Ascending aorta (tissue), 2 donors: ENCODE data around the gene ACOT11. TPM values are rescaled to one million over a fixed set of nuclear protein-coding genes. Genes with fewer than 3 reads are reported as not detected.
"Not testable (repeated sequence)": the region's sequence is repeated elsewhere in the genome, so short reads cannot be mapped to it uniquely, and the experiment has no call there.

ENCODE experiments used
- DNase-seq, 2 donors: peaks; one replicate each; pipeline ENCODE4 v3.0.0-alpha.2; 2019; ENCODE audit warnings: low spot score in 2 of 2
- H3K27ac ChIP-seq, 2 donors: fragments of 200-600 bp; sonication (generic); one replicate each; pipeline ENCODE4 v1.5.1; 2016 to 2017; ENCODE audit warnings: mild to moderate bottlenecking in 1 of 2
- H3K27me3 ChIP-seq: fragments of 200-600 bp; sonication (generic); one replicate; pipeline ENCODE4 v1.5.1; 2017
- H3K36me3 ChIP-seq, 2 donors: fragments of 200-600 bp; sonication (generic); one replicate each; pipeline ENCODE4 v1.5.1; 2016
- H3K4me1 ChIP-seq, 2 donors: fragments of 200-600 bp; sonication (generic); one replicate each; pipeline ENCODE4 v1.5.1; 2016 to 2017; ENCODE audit warnings: mild to moderate bottlenecking in 1 of 2
- H3K4me3 ChIP-seq, 2 donors: fragments of 200-600 bp; sonication (generic); one replicate each; pipeline ENCODE4 v1.5.1; 2016 to 2017; ENCODE audit warnings: mild to moderate bottlenecking in 1 of 2
- H3K9me3 ChIP-seq, 2 donors: fragments of 200-600 bp; sonication (generic); one replicate each; pipeline ENCODE4 v1.5.1; 2016
- intact Hi-C: fragments of 100-400 bp; cut with DNase I; formaldehyde crosslinking; loops from one replicate; pipeline ENCODE4 v1.15.1; 2023
- total RNA-seq: library from RNA; depleted of rRNA; stranded (reverse); fragments of >200 nt; gene quantifications from one replicate; pipeline ENCODE4 v1.1.0, GENCODE V29; 2016
- TF ChIP-seq, protein P1 (sequence below), 3 experiments: fragments of 200-600 bp in 2 of 3; fragments of 450-650 bp in 1 of 3; sonication (generic) in 2 of 3; IDR thresholded peaks; one replicate each; pipeline ENCODE4 v1.5.1; 2016 to 2019; ENCODE audit warnings: antibody characterized with exemption in 3 of 3, mild to moderate bottlenecking in 1 of 3, moderate library complexity in 1 of 3

The ACOT11 gene
- total RNA-seq, 1 donor from 2014 or later: 30.4 TPM

DNA sequence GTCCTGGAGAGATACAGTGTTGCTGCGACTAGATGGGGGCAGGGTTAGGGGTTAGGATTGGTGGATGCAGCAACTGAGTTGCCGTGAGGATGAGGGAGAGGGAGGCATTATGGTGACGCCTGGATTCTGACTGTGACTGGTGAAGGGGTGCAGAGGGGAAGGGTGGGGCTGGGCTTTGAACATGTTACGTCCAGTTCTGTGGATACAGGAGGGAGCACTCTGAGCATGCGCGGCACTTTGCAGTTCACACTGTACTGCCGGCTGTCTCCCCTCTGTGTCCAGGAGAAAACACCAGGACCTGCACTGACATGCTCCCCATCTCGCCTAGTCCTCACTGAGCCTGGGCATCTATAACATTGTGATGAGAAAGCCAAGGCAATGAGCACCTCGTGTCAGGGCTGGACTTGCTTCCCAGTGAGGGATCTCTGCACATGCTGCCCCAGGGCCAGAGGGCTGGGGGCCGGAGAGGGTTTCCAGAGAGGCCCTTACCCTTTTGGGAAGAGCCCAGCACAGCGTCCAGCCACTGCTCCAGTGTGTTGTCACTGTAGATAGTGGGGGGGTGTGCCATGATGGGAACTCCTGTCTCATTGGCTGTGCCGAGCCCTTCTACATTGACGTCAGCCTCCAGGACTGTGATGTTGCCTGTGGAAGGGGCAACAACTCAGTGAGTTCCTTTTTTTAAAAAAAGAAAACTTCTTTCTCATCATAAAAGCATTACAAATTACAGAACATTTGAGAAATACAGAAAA, 67.7 kb downstream of the ACOT11 start:
- Histone ChIP-seq H3K9me3 (no peaks in the 10 kb centered on the region), H3K27me3 (no peaks in the 10 kb centered on the region), H3K27ac (no peak overlapping the region), H3K4me1 (no peaks in the 10 kb centered on the region), H3K4me3 (no peak overlapping the region), H3K36me3 (no peaks in the 10 kb centered on the region)
- TF ChIP-seq, protein P1, sequence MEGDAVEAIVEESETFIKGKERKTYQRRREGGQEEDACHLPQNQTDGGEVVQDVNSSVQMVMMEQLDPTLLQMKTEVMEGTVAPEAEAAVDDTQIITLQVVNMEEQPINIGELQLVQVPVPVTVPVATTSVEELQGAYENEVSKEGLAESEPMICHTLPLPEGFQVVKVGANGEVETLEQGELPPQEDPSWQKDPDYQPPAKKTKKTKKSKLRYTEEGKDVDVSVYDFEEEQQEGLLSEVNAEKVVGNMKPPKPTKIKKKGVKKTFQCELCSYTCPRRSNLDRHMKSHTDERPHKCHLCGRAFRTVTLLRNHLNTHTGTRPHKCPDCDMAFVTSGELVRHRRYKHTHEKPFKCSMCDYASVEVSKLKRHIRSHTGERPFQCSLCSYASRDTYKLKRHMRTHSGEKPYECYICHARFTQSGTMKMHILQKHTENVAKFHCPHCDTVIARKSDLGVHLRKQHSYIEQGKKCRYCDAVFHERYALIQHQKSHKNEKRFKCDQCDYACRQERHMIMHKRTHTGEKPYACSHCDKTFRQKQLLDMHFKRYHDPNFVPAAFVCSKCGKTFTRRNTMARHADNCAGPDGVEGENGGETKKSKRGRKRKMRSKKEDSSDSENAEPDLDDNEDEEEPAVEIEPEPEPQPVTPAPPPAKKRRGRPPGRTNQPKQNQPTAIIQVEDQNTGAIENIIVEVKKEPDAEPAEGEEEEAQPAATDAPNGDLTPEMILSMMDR (IDR thresholded peaks at IDR 0.05): no peak
- peak in 1 of 2 donors; percentile 61 for DNase-seq
- intact Hi-C loops: no loop called here

DNA sequence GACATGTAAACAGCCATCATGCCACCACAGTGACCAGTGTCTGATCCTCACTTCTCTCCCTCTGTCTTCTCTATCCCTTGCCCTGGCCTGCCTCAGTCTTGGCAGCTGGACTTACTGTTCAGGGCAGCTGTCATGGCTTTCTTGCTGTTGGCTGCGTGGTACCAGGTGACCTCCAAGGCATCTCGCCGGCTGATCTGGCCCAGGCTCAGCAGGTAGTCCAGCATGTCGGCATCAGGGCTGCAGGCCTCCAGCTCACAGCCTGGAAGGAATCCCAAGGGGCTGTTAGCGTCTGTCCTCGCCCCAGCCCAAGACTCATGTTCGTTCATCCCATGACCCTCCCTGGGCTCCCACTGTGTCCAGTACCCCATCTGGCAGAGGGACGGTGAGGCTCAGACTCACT, 71.7 kb downstream of the ACOT11 start:
- Histone ChIP-seq H3K4me3 (no peak overlapping the region), H3K9me3 (no peaks in the 10 kb centered on the region), H3K4me1 (no peaks in the 10 kb centered on the region), H3K27me3 (no peaks in the 10 kb centered on the region), H3K27ac (no peak overlapping the region), H3K36me3 (no peaks in the 10 kb centered on the region)
- TF ChIP-seq, protein P1 (IDR thresholded peaks at IDR 0.05): no peak
- intact Hi-C loops: no loop called here
- peak in 1 of 2 donors; percentile 50 for DNase-seq

DNA sequence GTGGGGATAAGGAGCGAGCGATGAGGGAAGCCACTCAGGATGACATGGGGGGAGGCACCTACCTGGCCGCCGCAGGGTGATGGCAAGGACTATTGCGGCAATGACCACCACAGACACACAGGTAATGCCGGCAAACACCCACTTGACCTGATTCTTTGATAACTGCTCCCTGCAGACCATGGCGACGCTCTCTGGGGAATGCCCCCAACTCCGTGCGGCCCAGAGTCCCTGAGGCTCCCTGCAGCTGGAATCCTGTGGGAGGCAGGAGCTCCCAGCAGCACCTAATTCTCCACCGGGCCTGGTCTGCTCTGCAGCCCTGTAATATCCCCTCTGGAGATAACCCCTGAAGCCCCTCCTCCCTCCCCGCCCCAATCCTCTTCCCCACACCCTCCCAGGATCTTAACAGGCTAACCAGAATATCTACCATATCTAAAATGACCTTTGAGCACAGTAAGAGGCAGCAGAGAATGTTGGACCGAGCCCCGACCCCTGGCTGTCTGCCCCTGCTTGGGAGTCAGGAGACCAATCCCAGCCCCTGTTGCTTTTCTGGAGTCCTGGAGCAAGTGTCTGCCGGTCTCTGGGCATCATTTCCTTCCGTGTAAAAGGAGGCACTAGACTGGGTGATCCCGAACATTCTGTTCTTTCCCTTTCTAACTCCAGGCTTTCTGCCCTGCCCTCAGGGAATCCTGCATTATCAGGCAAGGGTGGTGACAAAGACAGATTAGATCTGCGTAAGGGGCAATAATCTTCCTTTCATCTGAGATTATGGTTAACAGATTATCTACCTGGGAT, 75.4 kb downstream of the ACOT11 start, which contains the start of gene FAM151A:
Gene FAM151A, minus strand, starts transcription at position 310 of the 792 bp plus-strand sequence. Its CDS starts 130 bp downstream, at position 180.
- TF ChIP-seq, protein P1 (IDR thresholded peaks at IDR 0.05): no peak
- no peaks in the 10 kb centered on the region for H3K36me3 ChIP-seq
- H3K9me3 ChIP-seq: no peaks in the 10 kb centered on the region
- no peaks in the 10 kb centered on the region for H3K4me1 ChIP-seq
- intact Hi-C loops: no loop called here
- DNase-seq: peak in 1 of 2 donors; percentile 18
- H3K27me3 ChIP-seq: no peaks in the 10 kb centered on the region
- no peak within 1 kb of the TSS for H3K27ac ChIP-seq
- H3K4me3 ChIP-seq: no peak within 1 kb of the TSS

DNA sequence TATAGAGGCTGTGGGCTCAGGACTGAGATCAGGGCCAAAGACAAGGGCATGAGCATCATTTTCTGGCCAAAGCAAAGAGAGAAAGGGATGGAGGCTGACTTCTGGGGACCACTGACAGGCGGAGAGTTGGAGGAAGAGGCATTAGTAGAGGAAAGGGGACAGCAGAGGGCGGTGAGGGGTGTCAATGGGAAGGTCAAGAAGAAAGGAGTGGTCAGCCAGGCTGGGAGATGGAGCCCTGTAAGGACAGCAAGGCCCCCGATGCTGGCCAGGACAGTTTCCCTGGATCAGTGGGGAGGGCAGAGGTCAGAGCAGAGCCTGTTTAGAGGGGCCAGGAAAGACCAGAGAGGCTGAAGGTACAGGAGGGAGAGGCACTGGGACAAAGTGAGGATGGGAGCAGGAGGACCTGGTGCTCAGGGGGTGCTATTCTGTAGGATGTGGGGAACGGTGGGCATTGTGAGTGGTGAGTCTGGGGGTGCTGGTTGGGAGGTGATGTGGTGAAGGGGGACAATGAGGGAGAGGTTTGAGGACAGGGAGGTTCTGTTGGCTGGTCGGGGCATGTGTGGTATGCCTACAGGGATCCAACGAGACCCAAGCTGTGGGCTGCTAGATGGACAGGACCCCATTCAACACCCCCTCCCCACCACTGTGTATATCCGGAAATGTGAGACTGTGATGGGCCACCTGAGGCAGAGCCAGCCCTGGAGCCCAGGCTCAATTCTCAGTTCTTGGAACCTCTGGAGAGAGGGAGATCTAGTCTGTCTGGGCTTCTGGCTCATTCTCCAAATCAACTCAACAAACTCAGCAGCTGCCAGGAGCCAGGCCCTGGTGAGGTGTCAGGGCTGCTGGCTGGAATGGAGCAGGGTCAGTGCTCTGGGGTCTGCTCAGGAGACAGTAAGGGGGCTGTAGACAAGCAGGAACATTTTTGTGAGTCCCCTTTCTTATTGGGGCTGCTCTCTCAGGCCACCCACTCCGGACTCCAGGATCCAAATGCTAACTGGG, 76.7 kb downstream of the ACOT11 start:
- intact Hi-C loops: no loop called here
- DNase-seq: peak in 1 of 2 donors; percentile 40
- Histone ChIP-seq H3K9me3 (no peaks in the 10 kb centered on the region), H3K27me3 (no peaks in the 10 kb centered on the region), H3K4me3 (no peak overlapping the region), H3K27ac (no peak overlapping the region), H3K36me3 (no peaks in the 10 kb centered on the region), H3K4me1 (no peaks in the 10 kb centered on the region)
- TF ChIP-seq, protein P1 (IDR thresholded peaks at IDR 0.05): no peak

DNA sequence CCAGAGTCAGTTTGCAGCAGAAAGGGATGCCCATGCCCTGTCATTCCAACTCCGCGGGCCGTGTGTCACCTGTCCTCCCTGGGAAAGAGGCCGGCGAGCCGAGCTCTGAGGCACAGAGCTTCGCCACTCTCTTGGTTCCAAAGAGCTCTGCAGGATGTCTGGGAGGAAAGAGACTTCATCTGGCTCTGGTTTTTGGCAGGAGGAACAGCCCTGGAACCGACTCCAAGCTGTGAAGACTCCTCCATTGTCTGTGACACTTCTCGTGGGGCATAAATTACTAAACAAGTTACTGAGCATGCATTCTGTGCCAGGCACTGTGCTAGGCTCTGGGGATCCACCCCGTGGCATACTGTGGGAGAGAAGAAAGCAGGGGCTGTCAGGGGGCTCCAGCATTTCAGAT, 79.2 kb downstream of the ACOT11 start:
- Histone ChIP-seq H3K9me3 (no peaks in the 10 kb centered on the region), H3K27me3 (no peaks in the 10 kb centered on the region), H3K4me1 (no peaks in the 10 kb centered on the region), H3K27ac (no peak overlapping the region), H3K36me3 (no peaks in the 10 kb centered on the region), H3K4me3 (no peak overlapping the region)
- no peak for DNase-seq
- intact Hi-C loops: no loop called here
- TF ChIP-seq, protein P1 (IDR thresholded peaks at IDR 0.05): no peak

DNA sequence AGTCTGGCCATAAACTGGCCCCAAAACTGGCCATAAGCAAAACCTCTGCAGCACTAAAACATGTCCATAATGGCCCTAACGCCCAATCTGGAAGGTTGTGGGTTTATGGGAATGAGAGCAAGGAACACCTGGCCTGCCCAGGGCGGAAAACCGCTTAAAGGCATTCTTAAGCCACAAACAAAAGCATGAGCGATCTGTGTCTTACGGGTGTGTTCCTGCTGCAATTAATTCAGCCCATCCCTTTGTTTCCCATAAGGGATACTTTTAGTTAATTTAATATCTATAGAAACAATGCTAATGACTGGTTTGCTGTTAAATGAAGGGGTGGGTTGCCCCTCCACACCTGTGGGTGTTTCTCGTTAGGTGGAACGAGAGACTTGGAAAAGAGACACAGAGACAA, 87.8 kb downstream of the ACOT11 start:
- peak in 1 of 2 donors; percentile 12 for DNase-seq
- H3K4me1 ChIP-seq, H3K9me3 ChIP-seq, H3K36me3 ChIP-seq, H3K4me3 ChIP-seq, intact Hi-C loops, H3K27ac ChIP-seq, H3K27me3 ChIP-seq: not testable (repeated sequence)

DNA sequence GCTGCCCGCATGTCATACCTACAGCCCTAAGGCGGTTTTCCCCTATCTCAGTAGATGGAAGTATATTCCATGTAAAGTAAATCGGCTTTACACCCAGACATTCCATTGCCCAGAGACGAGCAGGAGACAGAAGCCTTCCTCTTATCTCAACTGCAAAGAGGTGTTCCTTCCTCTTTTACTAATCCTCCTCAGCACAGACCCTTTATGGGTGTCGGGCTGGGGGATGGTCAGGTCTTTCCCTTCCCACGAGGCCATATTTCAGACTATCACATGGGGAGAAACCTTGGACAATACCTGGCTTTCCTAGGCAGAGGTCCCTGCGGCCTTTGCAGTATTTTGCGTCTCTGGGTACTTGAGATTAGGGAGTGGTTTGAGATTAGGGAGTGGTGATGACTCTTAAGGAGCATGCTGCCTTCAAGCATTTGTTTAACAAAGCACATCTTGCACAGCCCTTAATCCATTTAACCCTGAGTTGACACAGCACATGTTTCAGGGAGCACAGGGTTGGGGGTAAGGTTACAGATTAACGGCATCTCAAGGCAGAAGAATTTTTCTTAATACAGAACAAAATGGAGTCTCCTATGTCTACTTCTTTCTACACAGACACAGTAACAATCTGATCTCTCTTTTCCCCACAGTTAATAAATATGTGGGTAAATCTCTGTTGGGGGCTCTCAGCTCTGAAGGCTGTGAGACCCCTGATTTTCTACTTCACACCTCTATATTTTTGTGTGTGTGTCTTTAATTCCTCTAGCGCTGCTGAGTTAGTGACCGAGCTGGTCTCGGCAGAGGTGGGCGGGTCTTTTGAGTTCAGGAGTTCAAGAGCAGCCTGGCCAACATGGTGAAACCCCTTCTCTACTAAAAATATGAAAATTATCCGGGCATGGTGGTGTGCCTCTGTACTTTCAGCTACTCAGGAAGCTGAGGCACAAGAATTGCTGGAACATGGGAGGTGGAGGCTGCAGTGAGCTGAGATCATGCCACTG, 88.7 kb downstream of the ACOT11 start:
- intact Hi-C loops, H3K27me3 ChIP-seq, H3K27ac ChIP-seq, H3K36me3 ChIP-seq, H3K9me3 ChIP-seq, H3K4me1 ChIP-seq, H3K4me3 ChIP-seq: not testable (repeated sequence)
- DNase-seq: peak in 1 of 2 donors; percentile 21
